Embryonic facial prominence (tissue), 1 donor: ENCODE results near the gene SELENOW.
"Not testable (repeated sequence)": the region's sequence is repeated elsewhere in the genome, so short reads cannot be mapped to it uniquely, and the experiment has no call there.

Experiments
- DNase-seq: peaks from one replicate; pipeline ENCODE4 v3.0.0-alpha.2; 2016; ENCODE audit errors: extremely low spot score

The SELENOW gene

GRCh38 chr19:47756953-47757608 lies 21.4 kb upstream of the SELENOW start:
- no peak for DNase-seq

GRCh38 chr19:47757617-47758442 lies 20.7 kb upstream of the SELENOW start:
- DNase-seq, result no peak

- DNase-seq, result no peak
Measured at GRCh38 chr19:47758443-47758804, 20.1 kb upstream of the SELENOW start.

GRCh38 chr19:47760632-47760999 lies 17.9 kb upstream of the SELENOW start:
- DNase-seq, result no peak

- DNase-seq, result no peak
Measured at GRCh38 chr19:47761566-47761965, 16.9 kb upstream of the SELENOW start.

GRCh38 chr19:47762151-47762550 lies 16.4 kb upstream of the SELENOW start:
- DNase-seq, result no peak

GRCh38 chr19:47762615-47763308 lies 15.7 kb upstream of the SELENOW start:
- DNase-seq, result no peak

GRCh38 chr19:47764705-47765104 lies 13.8 kb upstream of the SELENOW start:
- not testable (repeated sequence) for DNase-seq

- no peak for DNase-seq
Measured at GRCh38 chr19:47765523-47766358, 12.8 kb upstream of the SELENOW start.

- DNase-seq, result no peak
Measured at GRCh38 chr19:47766359-47766620, 12.2 kb upstream of the SELENOW start.

- no peak for DNase-seq
Measured at GRCh38 chr19:47766670-47767069, 11.8 kb upstream of the SELENOW start.

GRCh38 chr19:47767349-47767748 lies 11.2 kb upstream of the SELENOW start:
- no peak for DNase-seq

GRCh38 chr19:47768604-47769003 lies 9.9 kb upstream of the SELENOW start:
- no peak for DNase-seq

- DNase-seq, result no peak
Measured at GRCh38 chr19:47769534-47769933, 9.0 kb upstream of the SELENOW start.

GRCh38 chr19:47771291-47771690 lies 7.2 kb upstream of the SELENOW start:
- not testable (repeated sequence) for DNase-seq

- DNase-seq, result no peak
Measured at GRCh38 chr19:47776568-47776967, 1.9 kb upstream of the SELENOW start.

GRCh38 chr19:47777245-47778048 lies 1.1 kb upstream of the SELENOW start:
- not testable (repeated sequence) for DNase-seq

- no peak for DNase-seq
Measured at GRCh38 chr19:47778954-47779351, 450 bp downstream of the SELENOW start.

- DNase-seq, result no peak
Measured at GRCh38 chr19:47779524-47780214, 1.2 kb downstream of the SELENOW start.

GRCh38 chr19:47780215-47780551 lies 1.7 kb downstream of the SELENOW start:
- no peak for DNase-seq
